DND-41 (cell line): ENCODE measurements around the gene MXD1.

Experiments used
- ATAC-seq: fragments of 200-7000 bp; cut with Tn5 transposase; 3 replicates; pipeline ENCODE4 v1.9.1; 2021; ENCODE audit warnings: low read depth; ENCODE audit not compliant: insufficient read depth
- DNase-seq: peaks from one replicate; pipeline ENCODE4 v3.0.0-alpha.2; 2020
- H2AFZ ChIP-seq: 2 replicates; pipeline ENCODE4 v1.6.0; 2012; ENCODE audit warnings: low read depth, low read length
- H3K27ac ChIP-seq: 2 replicates; pipeline ENCODE4 v1.5.1; 2012; ENCODE audit warnings: low read length, inconsistent platforms
- H3K27me3 ChIP-seq: fragments of 200-600 bp; sonication (generic); 2 replicates; pipeline ENCODE4 v1.6.0; 2012; ENCODE audit warnings: low read length, mild to moderate bottlenecking, inconsistent platforms; ENCODE audit not compliant: insufficient read depth, poor library complexity
- H3K36me3 ChIP-seq: 2 replicates; pipeline ENCODE4 v1.5.1; 2012; ENCODE audit warnings: low read length, inconsistent platforms; ENCODE audit not compliant: insufficient read depth
- H3K4me1 ChIP-seq: 2 replicates; pipeline ENCODE4 v1.5.1; 2012; ENCODE audit warnings: mild to moderate bottlenecking, low read length; ENCODE audit not compliant: insufficient read depth
- H3K4me2 ChIP-seq: 2 replicates; pipeline ENCODE4 v1.6.0; 2012; ENCODE audit warnings: mild to moderate bottlenecking, moderate library complexity, low read length, inconsistent platforms; ENCODE audit not compliant: insufficient read depth
- H3K4me3 ChIP-seq, 2 experiments: fragments of 200-600 bp in 1 of 2; shearing (Covaris generic) in 1 of 2; 2 replicates each; pipeline ENCODE4 v1.5.1; 2012 to 2016; ENCODE audit warnings: inconsistent platforms in 2 of 2, low read length in 2 of 2, mild to moderate bottlenecking in 2 of 2, low read depth in 1 of 2, moderate library complexity in 1 of 2
- H3K79me2 ChIP-seq: 2 replicates; pipeline ENCODE4 v1.6.0; 2012; ENCODE audit warnings: low read length, inconsistent platforms; ENCODE audit not compliant: insufficient read depth
- H3K9ac ChIP-seq: 2 replicates; pipeline ENCODE4 v1.6.0; 2012; ENCODE audit warnings: low read depth, mild to moderate bottlenecking, inconsistent platforms, low read length, moderate library complexity
- H3K9me3 ChIP-seq: 2 replicates; pipeline ENCODE4 v1.5.1; 2012; ENCODE audit warnings: low read length, moderate library complexity, mild to moderate bottlenecking, inconsistent platforms; ENCODE audit not compliant: insufficient read depth, severe bottlenecking
- H4K20me1 ChIP-seq: 2 replicates; pipeline ENCODE4 v1.6.0; 2012; ENCODE audit warnings: low read length; ENCODE audit not compliant: insufficient read depth
- CTCF ChIP-seq: IDR thresholded peaks from 2 replicates; pipeline ENCODE4 v1.5.1; 2012; ENCODE audit warnings: borderline replicate concordance, low read length, moderate library complexity, mild to moderate bottlenecking; ENCODE audit not compliant: poor library complexity, severe bottlenecking; ENCODE audit errors: extremely low read depth
- EZH2 ChIP-seq: IDR thresholded peaks from 3 replicates; pipeline ENCODE4 v1.6.1; 2012; ENCODE audit warnings: borderline replicate concordance, low read depth, mild to moderate bottlenecking, moderate library complexity, low read length, inconsistent platforms; ENCODE audit not compliant: severe bottlenecking

MXD1 gene

GRCh38 chr2:69914164-69914949, 552 bp upstream of the MXD1 start:
- Histone ChIP-seq H4K20me1 (no peaks in the 10 kb centered on the region), H3K9me3 (no peaks in the 10 kb centered on the region), H3K4me3 (peak overlapping the region; percentile 91 to 96), H3K4me2 (peak overlapping the region; percentile 96), H2AFZ (peak overlapping the region; percentile 90), H3K79me2 (peaks cover 32% of the 10 kb centered on the region), H3K27ac (peak overlapping the region; percentile 93), H3K27me3 (no peaks in the 10 kb centered on the region), H3K36me3 (peaks cover 23% of the 10 kb centered on the region), H3K9ac (peak overlapping the region; percentile 98), H3K4me1 (peaks cover 34% of the 10 kb centered on the region)
- peak; percentile 91 for ATAC-seq
- TF ChIP-seq CTCF (peak; percentile 7), EZH2 (no peak)
- DNase-seq: peak; percentile 100

GRCh38 chr2:69916106-69916505, 1.2 kb downstream of the MXD1 start:
- no peak for DNase-seq
- TF ChIP-seq CTCF: no peak
- TF ChIP-seq EZH2: no peak

GRCh38 chr2:69917852-69918251, 2.9 kb downstream of the MXD1 start:
- Histone ChIP-seq H3K4me2 (peak overlapping the region; percentile 16; the same call in 1 of the 2 replicates), H3K9ac (no peak overlapping the region)

More at GRCh38 chr2:69916106-69916505, 1.2 kb downstream of the MXD1 start:
- Histone ChIP-seq H3K4me2 (peak overlapping the region; percentile 96), H3K79me2 (peaks cover 32% of the 10 kb centered on the region), H3K9me3 (no peaks in the 10 kb centered on the region), H3K27me3 (no peaks in the 10 kb centered on the region), H3K27ac (no peak overlapping the region; the same call in 1 of the 2 replicates), H3K9ac (peak overlapping the region; percentile 88), H3K4me3 (peak overlapping the region; percentile 93 to 96), H4K20me1 (no peaks in the 10 kb centered on the region), H3K4me1 (peaks cover 34% of the 10 kb centered on the region), H2AFZ (peak overlapping the region; percentile 86; the same call in 1 of the 2 replicates), H3K36me3 (peaks cover 25% of the 10 kb centered on the region)
- no peak for ATAC-seq

GRCh38 chr2:69918401-69918800, 3.5 kb downstream of the MXD1 start:
- no peak overlapping the region for H3K4me3 ChIP-seq
- no peak overlapping the region for H2AFZ ChIP-seq
- H3K4me1 ChIP-seq: peaks cover 31% of the 10 kb centered on the region
- H3K79me2 ChIP-seq: peaks cover 32% of the 10 kb centered on the region
- TF ChIP-seq CTCF (no peak), EZH2 (no peak)
- no peaks in the 10 kb centered on the region for H4K20me1 ChIP-seq
- ATAC-seq: no peak
- peaks cover 44% of the 10 kb centered on the region for H3K36me3 ChIP-seq
- no peak overlapping the region for H3K27ac ChIP-seq
- DNase-seq: no peak
- no peaks in the 10 kb centered on the region for H3K9me3 ChIP-seq
- no peak overlapping the region for H3K4me2 ChIP-seq
- H3K27me3 ChIP-seq: no peaks in the 10 kb centered on the region
- H3K9ac ChIP-seq: no peak overlapping the region

More at GRCh38 chr2:69917852-69918251, 2.9 kb downstream of the MXD1 start:
- Histone ChIP-seq H3K27me3 (no peaks in the 10 kb centered on the region), H4K20me1 (no peaks in the 10 kb centered on the region), H3K4me3 (no peak overlapping the region), H3K36me3 (peaks cover 38% of the 10 kb centered on the region), H3K4me1 (peaks cover 34% of the 10 kb centered on the region), H3K79me2 (peaks cover 32% of the 10 kb centered on the region), H3K27ac (no peak overlapping the region), H2AFZ (no peak overlapping the region), H3K9me3 (no peaks in the 10 kb centered on the region)
- TF ChIP-seq EZH2: no peak
- no peak for ATAC-seq
- DNase-seq: no peak
